ENCODE measurements around the gene NCAM2. TPM values are rescaled to one million over a fixed set of nuclear protein-coding genes. Genes with fewer than 3 reads are reported as not detected.

Gene NCAM2
- total RNA-seq, 1 experiment from 2014 or later: not detected

DNA sequence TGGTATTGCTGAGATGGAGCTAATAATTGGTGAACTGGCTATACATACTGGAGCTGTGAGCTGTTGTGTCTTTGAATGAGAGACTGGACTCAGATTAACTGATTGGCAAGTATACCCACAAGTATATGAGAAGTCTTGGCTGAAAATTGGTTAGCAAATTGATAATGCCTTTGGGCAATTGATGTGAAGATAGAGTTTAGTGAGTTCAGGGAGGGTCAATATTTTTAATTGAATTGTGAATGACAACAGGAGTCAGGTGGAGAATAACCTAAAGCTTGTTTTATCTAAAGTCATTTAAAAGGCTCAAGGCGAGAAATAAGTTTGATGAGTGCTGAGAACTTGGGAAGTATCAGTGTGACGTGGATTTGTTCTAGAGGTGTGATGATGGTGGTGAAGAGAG is 27.5 kb downstream of the NCAM2 start:
- ATAC-seq: no peak
- Histone ChIP-seq H3K9me3 (ENCODE audit: control insufficient read depth in 1 of 2, insufficient read depth in 1 of 2, low read depth in 1 of 2, low read length in 2 of 2) (peaks cover 8 to 14% of the 10 kb centered on the region in 2 experiments; a peak in 2 of 4 replicates), H3K4me2 (ENCODE audit: low read length) (no peak overlapping the region), H3K4me3 (replicated peaks in 1 of 2; ENCODE audit: low read depth in 1 of 2, low read length in 2 of 2) (no peak overlapping the region), H3K27me3 (ENCODE audit: insufficient read depth, low read length) (no peaks in the 10 kb centered on the region), H3K27ac (ENCODE audit: low read depth, low read length) (no peak overlapping the region), H3K79me2 (ENCODE audit: insufficient read depth, low read length) (no peaks in the 10 kb centered on the region), H3K36me3 (ENCODE audit: control insufficient read depth in 1 of 2, insufficient read depth in 2 of 2, low read length in 2 of 2) (no peaks in the 10 kb centered on the region), H3K9me2 (ENCODE audit: insufficient read depth) (no peaks in the 10 kb centered on the region), H4K20me1 (ENCODE audit: insufficient read depth) (no peaks in the 10 kb centered on the region), H3K9ac (ENCODE audit: low read length) (no peak overlapping the region), H3K4me1 (ENCODE audit: control insufficient read depth in 1 of 2, insufficient read depth in 2 of 2, low read length in 2 of 2) (no peaks in the 10 kb centered on the region), H2AFZ (ENCODE audit: low read depth, low read length, poor library complexity, severe bottlenecking) (no peak overlapping the region)
- CTCF ChIA-PET: no interaction called here
- RAD21 ChIA-PET (ENCODE audit: low non-redundant PET in 1 of 2, low total read pairs in 2 of 2, uncharacterized antibody in 2 of 2, unreplicated experiment in 2 of 2): no interaction called here
- intact Hi-C loops (cut with micrococcal nuclease): no loop called here
- DNase-seq (ENCODE audit: low read depth, low spot score): no peak
- POLR2A ChIA-PET: no interaction called here
- TF ChIP-seq ZFX (IDR thresholded peaks at IDR 0.05): no peak
- TF ChIP-seq, protein P1, sequence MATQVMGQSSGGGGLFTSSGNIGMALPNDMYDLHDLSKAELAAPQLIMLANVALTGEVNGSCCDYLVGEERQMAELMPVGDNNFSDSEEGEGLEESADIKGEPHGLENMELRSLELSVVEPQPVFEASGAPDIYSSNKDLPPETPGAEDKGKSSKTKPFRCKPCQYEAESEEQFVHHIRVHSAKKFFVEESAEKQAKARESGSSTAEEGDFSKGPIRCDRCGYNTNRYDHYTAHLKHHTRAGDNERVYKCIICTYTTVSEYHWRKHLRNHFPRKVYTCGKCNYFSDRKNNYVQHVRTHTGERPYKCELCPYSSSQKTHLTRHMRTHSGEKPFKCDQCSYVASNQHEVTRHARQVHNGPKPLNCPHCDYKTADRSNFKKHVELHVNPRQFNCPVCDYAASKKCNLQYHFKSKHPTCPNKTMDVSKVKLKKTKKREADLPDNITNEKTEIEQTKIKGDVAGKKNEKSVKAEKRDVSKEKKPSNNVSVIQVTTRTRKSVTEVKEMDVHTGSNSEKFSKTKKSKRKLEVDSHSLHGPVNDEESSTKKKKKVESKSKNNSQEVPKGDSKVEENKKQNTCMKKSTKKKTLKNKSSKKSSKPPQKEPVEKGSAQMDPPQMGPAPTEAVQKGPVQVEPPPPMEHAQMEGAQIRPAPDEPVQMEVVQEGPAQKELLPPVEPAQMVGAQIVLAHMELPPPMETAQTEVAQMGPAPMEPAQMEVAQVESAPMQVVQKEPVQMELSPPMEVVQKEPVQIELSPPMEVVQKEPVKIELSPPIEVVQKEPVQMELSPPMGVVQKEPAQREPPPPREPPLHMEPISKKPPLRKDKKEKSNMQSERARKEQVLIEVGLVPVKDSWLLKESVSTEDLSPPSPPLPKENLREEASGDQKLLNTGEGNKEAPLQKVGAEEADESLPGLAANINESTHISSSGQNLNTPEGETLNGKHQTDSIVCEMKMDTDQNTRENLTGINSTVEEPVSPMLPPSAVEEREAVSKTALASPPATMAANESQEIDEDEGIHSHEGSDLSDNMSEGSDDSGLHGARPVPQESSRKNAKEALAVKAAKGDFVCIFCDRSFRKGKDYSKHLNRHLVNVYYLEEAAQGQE (IDR thresholded peaks at IDR 0.05; ENCODE audit: low read depth): no peak
- TF ChIP-seq YY1 (IDR thresholded peaks at IDR 0.05; ENCODE audit: extremely low read depth, insufficient replicate concordance, low read depth, low read length): no peak
- TF ChIP-seq, protein P2, sequence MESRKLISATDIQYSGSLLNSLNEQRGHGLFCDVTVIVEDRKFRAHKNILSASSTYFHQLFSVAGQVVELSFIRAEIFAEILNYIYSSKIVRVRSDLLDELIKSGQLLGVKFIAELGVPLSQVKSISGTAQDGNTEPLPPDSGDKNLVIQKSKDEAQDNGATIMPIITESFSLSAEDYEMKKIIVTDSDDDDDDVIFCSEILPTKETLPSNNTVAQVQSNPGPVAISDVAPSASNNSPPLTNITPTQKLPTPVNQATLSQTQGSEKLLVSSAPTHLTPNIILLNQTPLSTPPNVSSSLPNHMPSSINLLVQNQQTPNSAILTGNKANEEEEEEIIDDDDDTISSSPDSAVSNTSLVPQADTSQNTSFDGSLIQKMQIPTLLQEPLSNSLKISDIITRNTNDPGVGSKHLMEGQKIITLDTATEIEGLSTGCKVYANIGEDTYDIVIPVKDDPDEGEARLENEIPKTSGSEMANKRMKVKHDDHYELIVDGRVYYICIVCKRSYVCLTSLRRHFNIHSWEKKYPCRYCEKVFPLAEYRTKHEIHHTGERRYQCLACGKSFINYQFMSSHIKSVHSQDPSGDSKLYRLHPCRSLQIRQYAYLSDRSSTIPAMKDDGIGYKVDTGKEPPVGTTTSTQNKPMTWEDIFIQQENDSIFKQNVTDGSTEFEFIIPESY (IDR thresholded peaks at IDR 0.05; ENCODE audit: extremely low read depth, insufficient replicate concordance, low read length): no peak
- no TSS peak for BruUV-seq (replicated peaks)

All from HCT116 (cell line).